Activated naive CD4-positive, alpha-beta T cell treated with anti-CD3 and anti-CD28 coated beads, Interleukin-2, amount 50 U/mL, for 24 hours (primary cell): Measurements from ENCODE around the gene RIC8B.

ENCODE experiments used
- H3K27ac Mint-ChIP-seq: one replicate; pipeline ENCODE4 v1.8.0; 2021; ENCODE audit warnings: mild to moderate bottlenecking, mixed read lengths
- H3K27me3 Mint-ChIP-seq: one replicate; pipeline ENCODE4 v1.8.0; 2021; ENCODE audit warnings: mixed read lengths
- H3K36me3 Mint-ChIP-seq: one replicate; pipeline ENCODE4 v1.8.0; 2021; ENCODE audit warnings: mixed read lengths
- H3K4me1 Mint-ChIP-seq: one replicate; pipeline ENCODE4 v1.8.0; 2021; ENCODE audit warnings: mixed read lengths
- H3K4me3 Mint-ChIP-seq: one replicate; pipeline ENCODE4 v1.8.0; 2021; ENCODE audit warnings: mild to moderate bottlenecking, mixed read lengths
- H3K9me3 Mint-ChIP-seq: one replicate; pipeline ENCODE4 v1.8.0; 2021; ENCODE audit warnings: mixed read lengths

Gene RIC8B

DNA sequence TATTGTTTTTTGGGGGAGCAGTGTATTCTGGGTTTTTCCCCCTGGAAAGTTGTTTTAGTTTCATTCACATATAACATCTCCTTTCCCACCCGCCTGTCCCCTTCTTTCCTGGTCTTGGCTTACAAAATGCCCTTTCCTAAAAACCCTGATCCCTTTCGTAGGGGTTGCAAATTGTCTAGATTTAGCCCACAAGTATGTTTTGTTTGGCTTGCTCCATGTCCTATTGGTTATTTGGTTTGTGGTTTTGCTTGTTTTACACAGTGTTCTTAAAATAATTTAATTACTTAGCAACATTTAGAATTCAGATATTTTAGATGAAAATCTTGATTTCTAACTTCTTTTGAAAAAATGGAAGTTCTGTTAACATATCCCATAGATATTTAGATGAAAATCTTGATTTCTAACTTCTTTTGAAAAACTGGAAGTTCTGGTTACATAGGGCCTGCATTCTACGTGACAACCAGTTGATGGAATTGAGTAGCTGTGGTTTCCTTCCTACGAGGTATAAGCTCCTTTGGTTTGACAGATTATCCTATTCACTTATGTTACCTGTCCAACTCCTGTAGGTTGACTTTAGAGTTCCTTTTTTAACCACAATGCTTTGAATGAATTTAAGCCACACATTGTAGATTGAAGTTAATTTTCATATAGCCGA, 92.1 kb downstream of the RIC8B start:
- Mint-ChIP-seq H3K4me1 (peaks cover 8% of the 10 kb centered on the region), H3K27me3 (no peaks in the 10 kb centered on the region), H3K4me3 (no peak overlapping the region), H3K27ac (no peak overlapping the region), H3K36me3 (peaks cover 20% of the 10 kb centered on the region), H3K9me3 (no peaks in the 10 kb centered on the region)

DNA sequence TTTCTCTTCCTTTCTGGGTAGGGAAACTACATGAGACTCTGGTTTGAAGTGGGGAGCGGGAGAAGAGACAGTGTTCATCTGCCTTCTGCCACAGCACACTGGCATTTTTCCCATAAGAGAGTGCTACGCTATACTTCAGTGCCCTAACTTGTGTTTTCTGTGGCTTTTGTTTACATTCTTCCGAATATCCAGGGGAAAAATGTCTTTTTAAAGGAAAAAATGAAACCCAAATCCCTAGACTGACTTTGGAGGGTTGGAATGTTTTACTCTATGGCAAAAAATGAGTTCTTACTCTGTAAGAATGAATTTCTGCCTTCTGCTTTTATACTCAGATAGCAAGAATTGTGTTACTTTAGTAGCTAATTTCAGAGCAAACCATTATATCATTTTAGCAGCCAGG, 93.2 kb downstream of the RIC8B start:
- H3K36me3 Mint-ChIP-seq = peaks cover 21% of the 10 kb centered on the region
- H3K27me3 Mint-ChIP-seq = no peaks in the 10 kb centered on the region
- peaks cover 9% of the 10 kb centered on the region for H3K4me1 Mint-ChIP-seq
- H3K4me3 Mint-ChIP-seq = no peak overlapping the region
- no peak overlapping the region for H3K27ac Mint-ChIP-seq
- no peaks in the 10 kb centered on the region for H3K9me3 Mint-ChIP-seq

DNA sequence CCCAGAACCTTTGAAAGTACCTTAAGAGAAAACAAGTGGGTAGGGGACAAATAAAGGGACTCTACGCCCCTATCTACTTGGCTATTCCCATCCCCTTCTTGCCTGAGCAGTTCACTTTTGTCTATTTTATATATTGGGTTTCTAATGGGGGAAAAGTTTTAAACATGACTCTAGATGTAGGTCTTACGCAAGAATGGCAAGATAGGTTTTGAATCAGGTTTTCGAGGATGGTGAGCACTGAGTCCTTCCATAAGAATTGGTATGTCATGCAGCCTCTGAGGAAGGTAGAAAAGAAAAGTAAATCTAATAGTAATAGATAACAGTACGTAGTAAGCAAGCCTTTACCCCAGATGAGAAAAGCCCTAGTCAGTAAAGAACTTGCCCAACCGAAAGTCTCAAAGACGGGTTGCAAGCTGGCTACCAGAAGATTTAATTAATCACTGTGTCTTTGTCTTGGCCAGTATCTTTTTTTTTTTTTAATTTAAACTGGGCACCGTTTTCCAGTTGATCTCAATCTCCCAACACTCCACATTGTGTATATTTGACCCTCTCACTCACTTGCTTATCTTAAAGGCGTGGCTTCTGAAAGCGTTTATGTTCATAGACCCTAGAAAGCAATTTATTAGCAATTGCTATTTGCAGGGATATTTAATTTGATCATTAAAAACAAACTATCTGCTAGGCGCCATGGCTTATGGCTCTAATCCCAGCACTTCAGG, 94.7 kb downstream of the RIC8B start:
- Mint-ChIP-seq H3K27ac (no peak overlapping the region), H3K4me3 (no peak overlapping the region), H3K27me3 (no peaks in the 10 kb centered on the region), H3K4me1 (peaks cover 9% of the 10 kb centered on the region), H3K36me3 (peaks cover 26% of the 10 kb centered on the region), H3K9me3 (no peaks in the 10 kb centered on the region)

DNA sequence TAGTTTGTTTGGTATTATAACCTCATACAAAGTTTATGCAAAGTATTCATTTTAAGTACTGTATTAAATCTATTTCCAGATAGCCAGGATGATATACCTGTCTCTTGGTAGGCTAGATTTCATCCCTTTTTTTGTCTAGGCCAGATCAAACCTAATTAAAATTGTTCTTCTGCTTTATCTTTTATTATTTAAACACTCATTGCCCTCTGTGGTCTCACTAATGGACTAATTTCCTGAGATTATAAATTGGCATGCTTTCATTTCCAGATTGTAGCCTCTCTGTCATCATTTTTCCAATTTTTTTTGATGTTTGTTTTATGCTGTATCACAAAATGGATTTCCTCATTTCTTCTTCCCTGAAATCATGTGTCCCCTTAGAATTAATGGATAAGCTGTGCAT, 95.6 kb downstream of the RIC8B start:
- peaks cover 9% of the 10 kb centered on the region for H3K4me1 Mint-ChIP-seq
- H3K27ac Mint-ChIP-seq = no peak overlapping the region
- H3K4me3 Mint-ChIP-seq = no peak overlapping the region
- no peaks in the 10 kb centered on the region for H3K27me3 Mint-ChIP-seq
- H3K9me3 Mint-ChIP-seq = no peaks in the 10 kb centered on the region
- H3K36me3 Mint-ChIP-seq = peaks cover 24% of the 10 kb centered on the region

DNA sequence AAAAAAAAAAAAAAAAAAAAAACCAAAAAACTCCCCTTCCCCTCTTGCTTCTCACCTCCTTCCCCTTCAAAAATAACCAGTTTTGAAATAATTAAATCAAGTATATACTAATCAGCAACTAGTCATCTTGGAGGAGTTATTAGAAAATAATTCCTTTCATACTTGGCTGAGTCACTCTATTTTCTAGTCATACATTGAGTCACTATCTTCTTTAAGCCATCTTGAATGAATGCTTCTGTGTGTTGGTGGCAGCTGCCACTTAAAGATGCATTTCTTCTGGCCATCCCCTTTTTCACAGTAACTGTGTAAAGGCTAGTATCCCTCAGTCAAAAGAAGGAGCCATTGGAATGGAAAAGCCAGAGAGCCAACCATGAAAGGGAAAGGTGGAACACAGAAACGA, 97.0 kb downstream of the RIC8B start:
- peaks cover 18% of the 10 kb centered on the region for H3K36me3 Mint-ChIP-seq
- H3K4me3 Mint-ChIP-seq = no peak overlapping the region
- H3K27ac Mint-ChIP-seq = no peak overlapping the region
- peaks cover 4% of the 10 kb centered on the region for H3K4me1 Mint-ChIP-seq
- H3K9me3 Mint-ChIP-seq = no peaks in the 10 kb centered on the region
- no peaks in the 10 kb centered on the region for H3K27me3 Mint-ChIP-seq

DNA sequence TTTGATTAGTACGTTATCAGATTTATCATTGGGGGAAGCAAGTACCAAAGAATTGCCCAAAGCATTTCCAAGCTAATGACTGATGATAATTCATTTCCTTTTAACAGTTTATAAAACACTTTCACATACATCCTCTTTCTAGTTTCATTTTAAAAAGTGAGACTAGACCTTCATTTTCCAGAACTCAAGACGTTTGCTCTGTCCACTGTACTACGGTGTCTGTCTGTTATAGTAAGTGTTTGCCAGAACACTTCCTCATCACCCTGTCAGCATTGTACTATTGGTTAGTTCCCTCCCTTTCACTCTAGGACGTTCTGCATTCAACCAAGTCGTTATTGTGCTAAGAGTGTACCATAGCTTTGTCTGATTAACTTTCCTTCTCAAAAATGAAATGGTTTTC, 99.5 kb downstream of the RIC8B start:
- H3K9me3 Mint-ChIP-seq = no peaks in the 10 kb centered on the region
- peaks cover 4% of the 10 kb centered on the region for H3K4me1 Mint-ChIP-seq
- no peak overlapping the region for H3K27ac Mint-ChIP-seq
- H3K27me3 Mint-ChIP-seq = no peaks in the 10 kb centered on the region
- peaks cover 16% of the 10 kb centered on the region for H3K36me3 Mint-ChIP-seq
- H3K4me3 Mint-ChIP-seq = no peak overlapping the region

DNA sequence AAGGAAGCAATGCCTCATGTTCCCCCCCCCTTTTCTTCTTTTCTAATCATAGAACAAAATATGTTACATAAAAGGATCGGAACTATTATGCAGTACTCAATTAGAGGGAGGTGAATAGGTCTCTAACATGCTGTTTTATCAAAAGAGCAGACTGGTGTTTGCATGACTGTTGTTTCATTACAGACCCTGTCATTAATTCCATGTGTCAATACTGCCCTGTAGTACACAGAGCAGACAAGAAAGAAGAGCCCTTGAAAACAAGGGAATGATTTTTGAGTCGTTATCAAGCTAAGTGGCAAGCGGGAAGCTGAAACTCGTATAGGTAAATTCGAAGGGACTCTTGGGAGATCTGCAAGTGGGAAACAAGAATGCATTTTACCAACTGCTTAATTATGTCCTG, 104.3 kb downstream of the RIC8B start:
- Mint-ChIP-seq H3K36me3 (peaks cover 16% of the 10 kb centered on the region), H3K27me3 (no peaks in the 10 kb centered on the region), H3K4me3 (no peak overlapping the region), H3K9me3 (no peaks in the 10 kb centered on the region), H3K27ac (peak overlapping the region; percentile 48), H3K4me1 (no peaks in the 10 kb centered on the region)

DNA sequence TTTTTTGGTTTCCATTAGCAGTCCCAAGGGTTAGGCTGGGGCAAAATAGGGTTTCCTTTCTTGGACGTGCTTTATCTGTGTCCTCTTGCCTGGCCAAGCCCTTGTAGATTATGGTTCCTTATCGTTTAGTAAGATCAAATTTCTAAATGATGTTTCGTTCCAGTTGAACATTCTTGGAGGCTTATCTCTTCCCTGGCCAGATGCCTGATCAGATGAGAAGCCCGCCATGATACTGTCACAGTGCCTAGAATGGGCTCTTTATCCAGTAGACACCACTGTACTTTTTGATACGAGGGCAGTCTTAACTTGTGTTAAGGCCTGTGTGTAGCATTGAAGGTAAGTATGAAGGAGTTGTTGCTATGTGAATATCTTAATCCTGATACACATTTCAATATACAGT, 105.1 kb downstream of the RIC8B start:
- Mint-ChIP-seq H3K4me3 (no peak overlapping the region), H3K9me3 (no peaks in the 10 kb centered on the region), H3K27ac (no peak overlapping the region), H3K36me3 (peaks cover 11% of the 10 kb centered on the region), H3K4me1 (no peaks in the 10 kb centered on the region), H3K27me3 (no peaks in the 10 kb centered on the region)

DNA sequence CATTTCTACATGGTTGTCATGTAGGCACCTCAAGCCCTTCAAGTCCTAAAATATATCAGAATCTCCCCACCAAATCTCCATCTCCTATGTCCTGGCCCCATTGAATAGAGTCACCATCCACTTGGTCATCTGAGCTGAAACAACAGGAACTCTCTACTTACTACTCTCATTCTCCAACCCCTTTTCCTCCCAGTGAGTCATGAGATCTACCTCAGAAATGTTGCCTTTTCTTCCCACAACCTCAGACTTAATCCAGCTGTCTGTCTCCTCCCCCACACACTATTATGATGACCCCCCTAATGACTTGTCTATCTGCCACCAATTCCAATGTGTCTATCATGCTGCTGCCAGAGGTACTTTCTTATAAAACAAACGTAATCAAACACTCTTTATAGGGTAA, 108.9 kb downstream of the RIC8B start:
- H3K36me3 Mint-ChIP-seq = peaks cover 14% of the 10 kb centered on the region
- no peaks in the 10 kb centered on the region for H3K9me3 Mint-ChIP-seq
- H3K4me1 Mint-ChIP-seq = no peaks in the 10 kb centered on the region
- H3K27me3 Mint-ChIP-seq = no peaks in the 10 kb centered on the region
- H3K4me3 Mint-ChIP-seq = no peak overlapping the region
- no peak overlapping the region for H3K27ac Mint-ChIP-seq

DNA sequence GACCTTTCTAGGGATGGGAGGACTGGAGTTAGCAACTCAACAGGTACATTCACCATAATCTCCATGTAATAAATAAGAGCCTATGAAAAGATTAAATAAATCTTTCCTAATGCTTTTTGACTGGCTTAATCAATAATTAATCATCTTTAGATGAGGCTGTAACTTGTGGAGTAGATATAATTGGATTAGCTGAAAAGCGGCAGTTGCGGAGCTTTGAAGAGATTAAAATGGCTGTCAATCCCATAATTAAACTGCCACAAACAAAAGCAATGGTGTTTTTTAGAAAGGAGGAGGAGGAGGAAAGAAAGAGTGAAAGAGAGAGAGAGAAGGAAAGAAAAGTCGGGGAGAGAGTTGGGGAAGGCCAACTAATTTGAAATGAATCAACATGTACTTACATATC, 110.5 kb downstream of the RIC8B start:
- Mint-ChIP-seq H3K27me3 (no peaks in the 10 kb centered on the region), H3K9me3 (no peaks in the 10 kb centered on the region), H3K4me3 (no peak overlapping the region), H3K36me3 (peaks cover 12% of the 10 kb centered on the region), H3K4me1 (no peaks in the 10 kb centered on the region), H3K27ac (no peak overlapping the region)

DNA sequence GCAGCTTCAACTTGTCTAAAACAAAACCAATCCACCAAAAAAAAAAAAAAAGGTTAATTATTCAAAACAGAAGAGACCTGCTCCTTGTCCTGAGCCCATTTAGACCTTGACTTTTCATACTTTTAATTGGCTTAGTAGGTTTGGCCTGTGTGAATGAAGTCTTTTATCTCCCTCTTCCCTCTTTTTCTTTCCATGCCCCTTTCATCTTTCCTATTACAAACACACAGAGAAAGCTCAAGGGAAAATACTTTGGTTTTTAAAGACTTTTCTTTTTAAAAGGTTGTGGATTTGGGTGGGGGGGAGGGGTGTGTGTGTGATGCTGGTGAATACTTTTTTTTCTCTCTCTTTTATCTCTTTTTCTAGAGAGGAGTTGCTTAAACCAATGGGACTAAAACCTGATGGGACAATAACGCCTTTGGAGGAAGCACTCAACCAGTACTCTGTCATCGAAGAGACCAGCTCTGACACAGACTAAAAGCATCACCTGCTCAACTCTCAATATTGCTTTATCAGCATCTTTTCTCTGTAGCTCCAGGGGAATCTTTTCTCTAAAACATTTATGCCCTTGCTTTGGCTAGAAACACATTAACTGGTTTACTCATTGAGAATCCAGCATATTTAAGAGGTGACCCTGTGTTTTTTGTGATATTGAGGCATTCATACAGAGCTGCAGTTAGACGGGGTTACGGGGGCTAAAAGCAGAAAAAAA, 111.2 kb downstream of the RIC8B start:
- Mint-ChIP-seq H3K4me1 (no peaks in the 10 kb centered on the region), H3K9me3 (no peaks in the 10 kb centered on the region), H3K4me3 (no peak overlapping the region), H3K27me3 (no peaks in the 10 kb centered on the region), H3K36me3 (peaks cover 12% of the 10 kb centered on the region), H3K27ac (no peak overlapping the region)

DNA sequence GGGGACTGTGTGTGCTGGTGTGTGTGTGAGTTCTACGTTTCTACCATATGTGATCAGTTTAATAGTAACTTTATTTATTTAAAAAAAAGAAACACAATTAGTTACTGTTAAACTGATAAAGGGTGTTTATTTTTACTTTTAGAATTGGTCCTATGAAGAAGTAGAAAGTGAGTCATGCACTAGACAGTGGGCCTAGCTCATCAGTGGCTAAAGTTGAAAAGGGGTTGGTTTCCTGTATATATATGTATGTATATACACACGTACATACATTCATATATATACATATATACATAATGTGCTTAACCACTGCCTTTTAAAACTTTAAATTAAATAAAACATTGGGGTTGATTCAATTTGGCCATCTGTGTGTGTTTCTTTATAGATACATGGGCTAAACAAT, 112.5 kb downstream of the RIC8B start:
- Mint-ChIP-seq H3K9me3 (no peaks in the 10 kb centered on the region), H3K4me3 (no peak overlapping the region), H3K27me3 (no peaks in the 10 kb centered on the region), H3K27ac (no peak overlapping the region), H3K36me3 (peaks cover 9% of the 10 kb centered on the region), H3K4me1 (no peaks in the 10 kb centered on the region)

DNA sequence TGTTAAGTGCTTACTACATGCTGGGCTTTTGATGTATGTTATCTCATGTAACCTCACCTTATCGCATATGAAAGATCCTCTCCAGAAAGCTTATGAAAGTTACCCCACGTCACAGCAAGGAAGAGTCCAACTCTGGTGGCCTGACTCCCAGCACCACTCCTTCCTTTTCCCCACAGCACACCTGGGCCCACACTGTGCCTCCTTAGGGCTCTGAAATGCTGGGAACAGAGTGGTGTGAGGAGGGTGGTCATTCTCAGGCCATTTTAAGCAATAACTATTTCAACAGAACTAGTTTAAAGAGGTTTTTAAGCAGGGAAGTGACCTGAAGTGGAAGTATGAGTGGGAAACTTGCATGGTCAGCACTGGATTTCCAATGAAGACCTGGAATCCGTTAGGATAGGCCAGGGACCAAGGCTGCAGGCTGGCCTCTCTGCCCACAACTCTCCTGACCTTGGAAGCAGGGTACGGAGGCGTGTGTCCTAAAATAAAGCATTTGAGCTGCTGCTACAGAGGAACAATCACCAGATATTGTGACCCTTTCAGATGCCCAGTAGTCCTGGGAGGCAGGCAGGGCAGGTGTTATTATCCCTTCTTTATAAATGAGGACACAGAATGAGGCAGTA, 114.0 kb downstream of the RIC8B start:
- H3K27me3 Mint-ChIP-seq = no peaks in the 10 kb centered on the region
- H3K4me3 Mint-ChIP-seq = no peak overlapping the region
- H3K27ac Mint-ChIP-seq = no peak overlapping the region

DNA sequence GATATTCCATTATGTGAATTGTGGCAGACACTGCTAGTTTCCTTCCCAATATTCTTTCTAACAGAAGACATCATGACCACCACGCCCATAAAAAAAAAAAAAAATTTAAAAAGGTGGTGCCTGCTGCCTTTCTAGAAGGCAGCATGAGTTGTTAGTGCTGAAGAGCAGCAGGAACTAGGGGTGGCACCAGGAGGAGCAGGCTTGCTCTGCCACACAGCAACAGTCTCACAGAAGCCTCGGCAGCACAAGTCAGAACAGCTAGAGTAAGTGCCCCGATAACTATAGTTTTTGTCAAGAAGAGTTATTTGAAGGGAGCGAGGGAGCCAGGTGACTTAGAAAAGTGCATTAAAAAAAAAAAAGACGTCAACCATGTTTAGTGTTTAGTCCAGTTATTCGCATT, 114.8 kb downstream of the RIC8B start:
- Mint-ChIP-seq H3K4me3 (no peak overlapping the region), H3K9me3 (no peaks in the 10 kb centered on the region), H3K27ac (no peak overlapping the region), H3K4me1 (no peaks in the 10 kb centered on the region), H3K36me3 (peaks cover 3% of the 10 kb centered on the region), H3K27me3 (no peaks in the 10 kb centered on the region)

More for the DNA sequence above, 114.0 kb downstream of the RIC8B start:
- Mint-ChIP-seq H3K9me3 (no peaks in the 10 kb centered on the region), H3K4me1 (no peaks in the 10 kb centered on the region), H3K36me3 (peaks cover 6% of the 10 kb centered on the region)

DNA sequence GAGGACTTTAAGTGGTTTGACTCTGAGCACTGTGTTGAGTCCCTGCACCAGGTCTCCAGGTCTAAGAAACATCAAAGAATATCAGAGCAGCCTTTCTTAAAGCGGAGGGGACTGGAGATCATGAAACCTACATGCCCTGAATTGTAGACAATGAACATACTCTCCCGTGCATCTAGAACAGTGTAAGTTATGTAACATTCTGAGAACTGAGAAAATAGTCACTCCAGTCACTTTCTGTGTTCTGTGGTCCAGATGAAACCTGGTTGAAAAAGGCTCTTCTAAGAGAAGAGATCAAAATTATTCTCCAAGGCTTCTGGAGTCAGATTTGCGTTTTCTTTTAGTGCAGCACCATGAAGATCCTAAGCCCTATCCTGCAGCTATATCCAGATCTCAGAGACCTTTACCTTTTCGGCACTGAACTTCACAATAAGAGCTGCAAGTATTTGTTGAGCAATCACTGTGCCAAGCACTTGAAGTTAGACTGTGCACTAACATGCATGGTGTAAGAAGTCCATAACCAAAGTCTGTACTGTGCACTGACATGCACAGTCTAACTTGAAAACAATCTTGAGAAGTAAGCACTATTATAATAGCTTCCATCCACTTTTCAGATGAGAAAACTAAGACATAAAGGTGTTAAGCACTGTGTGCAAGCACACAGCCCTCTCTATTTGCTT, 115.6 kb downstream of the RIC8B start:
- Mint-ChIP-seq H3K4me3 (no peak overlapping the region), H3K36me3 (peaks cover 2% of the 10 kb centered on the region), H3K9me3 (no peaks in the 10 kb centered on the region), H3K27ac (no peak overlapping the region), H3K27me3 (no peaks in the 10 kb centered on the region), H3K4me1 (no peaks in the 10 kb centered on the region)
